Measurements from ENCODE around the gene TBC1D9B. TPM values are rescaled to one million over a fixed set of nuclear protein-coding genes. Genes with fewer than 3 reads are reported as not detected.

The TBC1D9B gene
- total and polyA plus RNA-seq, 2 of the 13 experiments (the other 11 are each of a cell fraction or from before 2014, with no cell fraction given), result 35.0 to 50.0 TPM

DNA sequence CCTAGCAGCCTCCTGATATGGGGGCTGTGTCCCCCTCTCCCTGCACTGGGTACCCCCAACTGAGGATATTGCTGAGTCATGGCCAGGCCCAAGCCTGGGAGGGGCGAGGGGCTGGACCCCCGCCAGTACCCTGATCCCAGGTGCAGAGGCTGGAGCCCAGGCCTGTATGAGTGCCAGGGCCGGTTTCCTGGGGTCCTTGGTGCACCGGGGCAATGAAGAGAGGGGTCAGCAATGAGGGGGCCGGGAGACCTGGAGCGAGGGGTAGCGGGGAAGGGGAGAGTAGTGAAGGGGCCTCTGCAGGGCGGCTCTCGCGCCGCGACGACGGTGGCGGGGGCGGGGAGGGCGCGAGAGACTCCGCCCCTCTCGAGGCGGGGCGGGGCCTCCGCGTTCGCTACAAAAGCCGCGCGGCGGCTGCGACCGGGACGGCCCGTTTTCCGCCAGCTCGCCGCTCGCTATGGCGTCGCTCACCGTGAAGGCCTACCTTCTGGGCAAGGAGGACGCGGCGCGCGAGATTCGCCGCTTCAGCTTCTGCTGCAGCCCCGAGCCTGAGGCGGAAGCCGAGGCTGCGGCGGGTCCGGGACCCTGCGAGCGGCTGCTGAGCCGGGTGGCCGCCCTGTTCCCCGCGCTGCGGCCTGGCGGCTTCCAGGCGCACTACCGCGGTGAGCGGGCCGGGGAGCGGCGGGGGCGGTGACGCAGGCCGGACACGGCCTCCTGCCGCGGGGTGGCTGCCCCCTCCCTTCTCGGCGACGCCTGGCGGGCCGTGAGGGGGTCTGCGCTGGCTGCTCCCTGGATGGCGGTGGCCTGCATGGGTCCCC lies 87.0 kb downstream of the TBC1D9B start, which contains the start of gene SQSTM1 (continued):
- TF ChIP-seq ZBTB20 (CRISPR knock-in tag; IDR thresholded peaks at IDR 0.05; ENCODE audit: borderline replicate concordance, low read depth), result no peak
- no peak for TF ChIP-seq ZNF605 (CRISPR knock-in tag; IDR thresholded peaks at IDR 0.05)
- no peak for TF ChIP-seq ZNF382 (CRISPR knock-in tag; IDR thresholded peaks at IDR 0.05; ENCODE audit: borderline replicate concordance)
- TF ChIP-seq PBX3 (CRISPR knock-in tag; IDR thresholded peaks at IDR 0.05; ENCODE audit: borderline replicate concordance), result no peak
- TF ChIP-seq, protein P1, sequence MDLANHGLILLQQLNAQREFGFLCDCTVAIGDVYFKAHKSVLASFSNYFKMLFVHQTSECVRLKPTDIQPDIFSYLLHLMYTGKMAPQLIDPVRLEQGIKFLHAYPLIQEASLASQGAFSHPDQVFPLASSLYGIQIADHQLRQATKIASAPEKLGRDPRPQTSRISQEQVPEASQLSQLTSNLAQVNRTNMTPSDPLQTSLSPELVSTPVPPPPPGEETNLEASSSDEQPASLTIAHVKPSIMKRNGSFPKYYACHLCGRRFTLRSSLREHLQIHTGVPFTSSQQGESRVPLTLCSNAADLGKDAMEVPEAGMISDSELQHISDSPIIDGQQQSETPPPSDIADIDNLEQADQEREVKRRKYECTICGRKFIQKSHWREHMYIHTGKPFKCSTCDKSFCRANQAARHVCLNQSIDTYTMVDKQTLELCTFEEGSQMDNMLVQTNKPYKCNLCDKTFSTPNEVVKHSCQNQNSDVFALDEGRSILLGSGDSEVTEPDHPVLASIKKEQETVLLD (CRISPR knock-in tag; IDR thresholded peaks at IDR 0.05; ENCODE audit: low read depth), result peak; percentile 50; the same call in 1 of the 2 replicates
- peak; percentile 64; the same call in 1 of the 2 replicates for TF ChIP-seq POLR2AphosphoS2 (IDR thresholded peaks at IDR 0.05; ENCODE audit: low read depth, low read length)
- TF ChIP-seq ZMAT3 (CRISPR knock-in tag; conservative IDR thresholded peaks at IDR 0.05), result no peak; the same call in 1 of the 2 replicates
- TF ChIP-seq, protein P2, sequence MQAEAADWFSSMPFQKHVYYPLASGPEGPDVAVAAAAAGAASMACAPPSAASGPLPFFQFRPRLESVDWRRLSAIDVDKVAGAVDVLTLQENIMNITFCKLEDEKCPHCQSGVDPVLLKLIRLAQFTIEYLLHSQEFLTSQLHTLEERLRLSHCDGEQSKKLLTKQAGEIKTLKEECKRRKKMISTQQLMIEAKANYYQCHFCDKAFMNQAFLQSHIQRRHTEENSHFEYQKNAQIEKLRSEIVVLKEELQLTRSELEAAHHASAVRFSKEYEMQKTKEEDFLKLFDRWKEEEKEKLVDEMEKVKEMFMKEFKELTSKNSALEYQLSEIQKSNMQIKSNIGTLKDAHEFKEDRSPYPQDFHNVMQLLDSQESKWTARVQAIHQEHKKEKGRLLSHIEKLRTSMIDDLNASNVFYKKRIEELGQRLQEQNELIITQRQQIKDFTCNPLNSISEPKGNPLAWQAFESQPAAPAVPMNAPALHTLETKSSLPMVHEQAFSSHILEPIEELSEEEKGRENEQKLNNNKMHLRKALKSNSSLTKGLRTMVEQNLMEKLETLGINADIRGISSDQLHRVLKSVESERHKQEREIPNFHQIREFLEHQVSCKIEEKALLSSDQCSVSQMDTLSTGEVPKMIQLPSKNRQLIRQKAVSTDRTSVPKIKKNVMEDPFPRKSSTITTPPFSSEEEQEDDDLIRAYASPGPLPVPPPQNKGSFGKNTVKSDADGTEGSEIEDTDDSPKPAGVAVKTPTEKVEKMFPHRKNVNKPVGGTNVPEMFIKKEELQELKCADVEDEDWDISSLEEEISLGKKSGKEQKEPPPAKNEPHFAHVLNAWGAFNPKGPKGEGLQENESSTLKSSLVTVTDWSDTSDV (CRISPR knock-in tag; IDR thresholded peaks at IDR 0.05), result no peak
- peak; percentile 53; the same call in 1 of the 2 replicates for TF ChIP-seq ZNF232 (CRISPR knock-in tag; IDR thresholded peaks at IDR 0.05; ENCODE audit: borderline replicate concordance)
- TF ChIP-seq SRSF9 (IDR thresholded peaks at IDR 0.05; ENCODE audit: borderline replicate concordance, insufficient read depth, low read depth, low read length, poor library complexity, severe bottlenecking), result no peak
- peak; percentile 61 for TF ChIP-seq FOXA3 (CRISPR knock-in tag; IDR thresholded peaks at IDR 0.05)
- TF ChIP-seq ZNF660 (CRISPR knock-in tag; IDR thresholded peaks at IDR 0.05; ENCODE audit: borderline replicate concordance, low read depth), result 0 out of 2 replicates have a peak, but pooled peaks have one; percentile 62
- peak; percentile 45; the same call in 1 of the 2 replicates for TF ChIP-seq ATF2 (CRISPR knock-in tag; IDR thresholded peaks at IDR 0.05)
- TF ChIP-seq ZNF547 (CRISPR knock-in tag; IDR thresholded peaks at IDR 0.05), result peak; percentile 36; the same call in 1 of the 2 replicates
- no peak for TF ChIP-seq KLF15 (CRISPR knock-in tag; IDR thresholded peaks at IDR 0.05; ENCODE audit: borderline replicate concordance)
- TF ChIP-seq ZBTB25 (CRISPR knock-in tag; IDR thresholded peaks at IDR 0.05), result 0 out of 2 replicates have a peak, but pooled peaks have one; percentile 43
- peak; percentile 3 for TF ChIP-seq SRSF1 (optimal IDR thresholded peaks at IDR 0.05; ENCODE audit: low read depth, low read length)
- TF ChIP-seq ZNF784 (CRISPR knock-in tag; IDR thresholded peaks at IDR 0.05; ENCODE audit: borderline replicate concordance), result 0 out of 2 replicates have a peak, but pooled peaks have one; percentile 17

All from HepG2 (cell line).